GM19239 (cell line): ENCODE results near the gene TMEM235.

Experiments
- DNase-seq: peaks from one replicate; pipeline ENCODE4 v3.0.0; 2011; ENCODE audit warnings: low spot score; ENCODE audit not compliant: insufficient read length
- FAIRE-seq: peaks from 2 replicates; lab custom pipeline; 2011; peaks lifted over from hg19 to GRCh38; lab: Jason Lieb, UNC

Gene TMEM235

GRCh38 chr17:78236362-78237127, 5.1 kb downstream of the TMEM235 start:
- DNase-seq (no peak), FAIRE-seq (no peak)

GRCh38 chr17:78237401-78238012, 6.1 kb downstream of the TMEM235 start:
- FAIRE-seq (no peak), DNase-seq (no peak)

DNA sequence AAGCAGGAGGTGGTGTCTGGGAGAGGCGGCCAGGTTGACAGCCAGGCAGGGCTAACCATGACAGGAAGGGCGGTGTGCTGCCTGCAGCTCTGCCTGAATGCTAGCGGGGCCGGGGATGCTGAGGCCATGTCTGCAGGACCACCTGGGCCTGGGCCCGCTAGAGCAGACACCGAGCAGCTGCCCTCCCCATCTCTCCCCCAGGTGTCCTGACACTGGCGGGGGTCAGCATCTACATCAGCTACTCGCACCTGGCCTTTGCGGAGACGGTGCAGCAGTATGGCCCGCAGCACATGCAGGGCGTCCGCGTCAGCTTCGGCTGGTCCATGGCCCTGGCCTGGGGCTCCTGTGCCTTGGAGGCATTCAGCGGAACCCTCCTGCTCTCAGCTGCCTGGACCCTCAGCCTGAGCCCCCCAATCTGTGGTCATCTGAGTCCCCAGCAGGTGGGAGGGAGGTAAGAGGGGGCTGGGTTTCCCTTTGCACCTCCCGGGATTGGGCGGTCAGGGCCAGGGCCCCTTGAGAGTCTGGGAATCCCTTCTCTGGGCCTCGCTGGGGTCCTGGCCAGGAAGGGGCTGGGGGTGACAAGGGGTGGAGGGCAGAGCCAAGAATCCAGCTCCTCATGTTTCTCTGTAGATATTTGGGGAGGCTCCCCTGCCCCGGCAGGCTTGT, 7.5 kb downstream of the TMEM235 start:
- no peak for FAIRE-seq
- DNase-seq, result no peak

GRCh38 chr17:78239489-78239931, 8.1 kb downstream of the TMEM235 start:
- DNase-seq (no peak), FAIRE-seq (no peak)

GRCh38 chr17:78240012-78240655, 8.7 kb downstream of the TMEM235 start:
- FAIRE-seq (no peak), DNase-seq (no peak)

DNA sequence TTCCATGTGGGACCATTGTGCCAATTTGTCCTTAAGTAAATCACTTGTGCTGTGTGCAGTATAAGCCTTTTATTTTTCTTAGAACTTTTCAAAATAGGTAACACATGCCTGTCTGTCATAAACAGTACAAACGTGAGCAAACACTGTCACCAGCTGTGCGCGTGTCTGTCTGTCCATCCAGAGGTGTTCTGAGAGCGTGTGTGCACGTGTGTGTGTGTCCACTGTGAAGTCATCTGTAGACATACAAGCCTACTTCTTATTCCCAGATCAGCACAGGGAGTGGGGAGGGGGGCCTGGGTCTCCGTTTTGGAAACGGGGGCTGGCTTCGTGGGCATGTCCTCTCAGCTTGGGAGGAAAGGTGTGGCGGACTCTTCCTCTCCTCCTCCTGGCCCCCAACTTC, 9.4 kb downstream of the TMEM235 start:
- DNase-seq (no peak), FAIRE-seq (no peak)

- DNase-seq, result no peak
- no peak for FAIRE-seq
Observed at GRCh38 chr17:78241277-78242023, 10.0 kb downstream of the TMEM235 start.

DNA sequence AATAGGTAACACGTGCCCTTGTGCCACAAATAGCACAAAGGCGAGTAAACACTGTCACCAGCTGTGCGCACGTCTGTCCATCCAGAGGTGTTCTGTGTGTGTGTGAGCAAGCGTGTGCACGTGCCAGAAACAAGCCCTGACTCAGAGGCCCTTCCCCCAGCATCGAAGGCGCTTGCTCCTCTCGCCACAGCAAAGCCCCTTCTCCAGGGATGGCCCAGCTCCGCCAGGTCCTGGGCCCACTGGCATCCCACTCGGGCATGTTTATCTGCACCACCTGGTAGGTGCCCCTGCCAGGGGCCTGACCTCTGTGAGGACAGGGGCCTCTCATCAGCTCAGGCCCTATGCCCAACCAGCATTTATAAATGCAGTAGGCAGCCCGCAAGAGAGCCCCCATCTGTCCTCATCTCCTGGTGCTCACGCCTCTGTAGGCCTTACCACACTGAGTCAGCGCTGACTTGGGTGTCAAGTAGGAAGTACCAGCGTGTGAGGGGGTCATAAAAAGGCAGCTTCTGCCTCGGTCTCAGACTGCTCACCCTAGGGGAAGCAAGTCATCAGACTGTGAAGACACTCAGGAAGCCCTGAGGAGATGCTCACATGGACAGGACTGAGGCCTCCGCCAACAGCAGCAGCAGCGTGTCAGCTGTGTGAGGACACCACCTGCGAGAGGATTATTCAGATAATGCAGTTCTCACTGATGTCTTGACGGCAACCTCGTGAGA, 10.8 kb downstream of the TMEM235 start:
- DNase-seq, result no peak
- peak; percentile 66 for FAIRE-seq

DNA sequence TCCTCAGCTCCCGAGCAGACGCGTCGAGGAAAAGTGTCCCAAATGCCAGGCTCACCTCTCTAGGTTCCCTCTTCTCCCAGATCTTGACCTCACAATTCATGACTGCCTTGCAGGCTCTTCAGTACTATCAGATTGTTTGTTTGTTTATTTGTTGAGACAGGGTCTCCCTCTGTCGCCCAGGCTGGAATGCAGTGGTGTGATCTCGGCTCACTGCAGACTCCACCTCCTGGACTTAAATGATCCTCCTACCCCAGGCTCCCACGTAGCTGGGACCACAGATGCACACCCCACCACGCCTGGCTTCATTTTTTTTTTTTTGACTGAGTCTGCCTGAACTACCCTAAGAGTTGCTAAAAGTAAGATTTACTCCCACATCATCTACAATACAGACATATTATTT, 15.9 kb downstream of the TMEM235 start:
- FAIRE-seq, result no peak
- no peak for DNase-seq

DNA sequence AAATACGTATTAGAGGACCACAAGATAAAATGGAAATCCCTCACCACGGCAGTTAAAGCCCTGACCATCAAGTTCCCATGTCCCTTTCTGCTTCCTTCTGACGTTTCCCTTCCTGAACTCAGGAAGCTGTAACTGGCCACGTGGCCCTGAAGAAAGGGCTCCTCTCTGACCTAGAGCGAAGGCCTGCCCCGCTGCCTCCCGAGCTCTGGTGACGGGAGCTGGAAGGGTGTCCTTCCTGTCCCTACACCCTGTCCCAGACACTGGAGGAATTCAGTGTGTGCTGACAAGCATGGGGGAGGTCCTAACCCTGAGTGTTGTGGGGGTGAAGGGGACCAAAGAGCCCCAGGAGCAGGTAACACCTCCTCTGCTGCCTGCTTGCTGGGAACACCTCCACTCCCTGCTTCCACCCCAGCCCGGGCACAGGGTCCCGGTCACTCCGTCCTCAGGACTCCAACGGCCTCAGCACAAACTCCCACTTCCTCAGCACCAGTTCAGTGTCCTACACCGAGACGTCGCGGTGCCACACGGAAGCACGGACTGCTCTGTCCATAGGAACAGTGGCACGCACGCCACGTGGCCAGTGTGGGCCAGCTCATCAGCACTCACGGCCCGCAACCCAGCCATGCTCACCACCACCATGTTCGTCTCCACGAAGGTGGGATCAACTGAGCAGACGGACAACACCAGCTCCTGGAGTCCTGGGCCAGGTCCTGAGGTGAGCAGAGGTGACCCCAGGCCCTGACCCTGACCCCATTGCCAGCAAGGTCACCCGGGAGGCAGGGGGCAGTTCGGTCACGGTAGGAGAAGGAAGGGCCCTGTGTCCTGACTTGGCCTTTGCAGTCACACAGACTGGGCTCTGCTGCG, 16.9 kb downstream of the TMEM235 start:
- DNase-seq (no peak), FAIRE-seq (no peak)

DNA sequence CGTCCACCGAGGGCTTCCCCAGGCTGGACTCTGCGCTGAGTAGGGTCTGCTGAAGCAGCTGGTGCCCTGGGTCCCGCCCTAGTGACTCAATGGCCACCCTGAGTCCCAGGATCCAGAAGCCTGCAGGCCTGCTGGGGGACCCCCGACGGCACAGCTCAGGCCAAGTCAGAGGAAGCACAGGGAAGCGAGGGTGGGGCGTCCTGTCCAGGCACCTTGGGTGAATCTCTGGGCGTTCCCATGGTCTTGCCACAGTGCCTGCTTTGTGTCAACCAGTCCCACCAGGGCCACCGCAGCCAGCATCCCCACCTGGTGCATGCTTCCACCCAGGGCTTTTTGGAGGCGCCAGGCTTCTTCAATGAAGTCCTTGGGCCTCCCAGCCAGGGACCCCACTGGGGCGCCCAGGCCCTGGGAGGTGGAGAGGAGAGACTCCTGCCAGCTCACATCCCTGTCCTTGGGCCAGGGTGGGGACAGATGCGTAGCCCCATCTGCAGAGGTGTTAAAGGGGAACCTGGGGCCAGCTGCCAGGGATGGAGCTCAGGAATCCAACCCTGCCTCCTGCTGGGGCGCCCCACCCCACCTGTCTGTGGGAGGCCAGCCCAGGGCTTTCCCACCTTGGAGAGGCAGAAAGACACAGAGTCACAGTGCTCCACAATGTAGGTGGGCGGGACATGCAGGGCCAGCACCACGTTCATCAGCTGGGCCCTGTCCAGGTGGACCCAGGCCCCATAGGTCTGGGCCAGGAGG, 17.8 kb downstream of the TMEM235 start:
- DNase-seq (no peak), FAIRE-seq (no peak)

- DNase-seq, result no peak
- FAIRE-seq, result no peak
Observed at GRCh38 chr17:78249818-78250806, 18.7 kb downstream of the TMEM235 start.

DNA sequence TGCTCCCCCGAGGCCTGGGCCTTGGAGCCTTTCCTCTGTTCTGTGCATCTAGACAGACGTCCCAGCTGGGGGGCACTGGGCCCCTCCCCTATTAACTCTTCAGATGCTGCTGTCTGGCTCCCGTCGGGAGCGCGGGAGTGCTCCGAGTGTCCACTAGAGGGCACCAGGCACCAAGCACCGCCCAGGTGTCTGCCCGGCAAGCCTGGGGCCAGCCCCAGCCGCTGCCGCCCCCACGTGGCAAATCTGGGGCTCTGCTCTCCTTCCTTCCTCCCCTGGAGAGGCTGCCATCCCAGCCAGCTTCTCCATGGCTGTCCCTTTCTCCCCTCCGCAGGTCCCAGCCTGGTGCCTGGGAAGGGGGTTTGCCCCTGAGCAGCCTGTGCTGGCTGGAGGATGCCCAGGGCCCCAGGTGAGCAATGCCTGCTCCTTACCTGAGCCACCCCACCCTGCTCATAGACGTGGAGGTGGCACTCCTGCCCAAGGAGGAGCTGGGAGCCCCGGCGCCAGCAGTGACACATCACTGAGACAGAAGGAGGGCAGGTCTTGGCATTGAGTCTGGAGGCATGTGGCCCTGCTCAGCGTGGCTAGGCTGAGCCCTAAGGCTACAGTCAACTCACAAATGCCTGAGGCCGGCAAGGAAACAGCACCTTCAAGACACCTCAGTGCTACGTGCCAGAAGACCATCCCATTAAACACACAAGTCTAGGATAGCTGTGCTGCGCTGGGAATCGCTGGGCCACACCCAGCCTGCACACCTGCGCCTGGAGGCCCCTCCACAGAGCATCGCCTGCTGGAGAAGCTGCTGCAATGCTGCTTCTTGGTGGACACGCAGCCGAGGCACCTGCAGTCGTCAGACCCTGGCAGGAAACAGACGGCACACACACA, 19.7 kb downstream of the TMEM235 start:
- FAIRE-seq, result peak; percentile 79
- DNase-seq, result peak; percentile 93

- FAIRE-seq, result no peak
- no peak for DNase-seq
Observed at GRCh38 chr17:78251773-78252103, 20.3 kb downstream of the TMEM235 start.

DNA sequence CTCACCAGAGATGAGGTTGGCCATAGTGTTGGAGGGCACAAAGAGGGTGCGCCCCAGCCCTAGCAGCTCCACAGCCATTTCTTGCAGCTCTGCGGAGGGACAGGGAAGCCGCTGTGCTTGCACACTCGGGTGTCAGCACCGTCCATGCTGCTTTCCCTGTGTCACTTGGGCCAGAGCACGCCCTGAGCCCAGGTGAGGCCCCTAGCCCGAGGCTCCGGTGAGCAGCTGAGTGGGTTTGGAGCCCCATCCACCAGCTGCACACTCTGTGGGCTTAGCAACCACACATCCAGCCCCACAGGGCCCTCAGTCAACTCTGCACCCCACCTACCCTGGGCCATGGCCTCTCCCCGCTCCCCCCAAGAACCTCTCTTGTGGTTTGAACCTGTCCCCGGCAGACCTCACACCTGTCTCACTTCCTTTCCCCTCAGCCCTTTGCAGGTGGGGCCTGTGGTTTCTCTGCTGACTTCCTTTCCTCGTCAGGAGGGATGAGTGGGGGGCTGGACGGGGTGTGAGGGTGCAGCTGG, 20.7 kb downstream of the TMEM235 start:
- FAIRE-seq, result peak; percentile 87
- DNase-seq, result no peak
